GM19372 (cell line): ENCODE data around the gene ADPRHL1.
"Not testable (repeated sequence)": the region's sequence is repeated elsewhere in the genome, so short reads cannot be mapped to it uniquely, and the experiment has no call there.

ENCODE experiments used
- ATAC-seq: cut with Tn5 transposase; IDR thresholded peaks from one replicate; pipeline ENCODE4 v1.9.1; 2021; ENCODE audit warnings: mild to moderate bottlenecking, low read depth, moderate library complexity; ENCODE audit not compliant: unreplicated experiment

The ADPRHL1 gene

GRCh38 chr13:113458253-113459065 is 5.2 kb upstream of the ADPRHL1 start:
- no peak for ATAC-seq

DNA sequence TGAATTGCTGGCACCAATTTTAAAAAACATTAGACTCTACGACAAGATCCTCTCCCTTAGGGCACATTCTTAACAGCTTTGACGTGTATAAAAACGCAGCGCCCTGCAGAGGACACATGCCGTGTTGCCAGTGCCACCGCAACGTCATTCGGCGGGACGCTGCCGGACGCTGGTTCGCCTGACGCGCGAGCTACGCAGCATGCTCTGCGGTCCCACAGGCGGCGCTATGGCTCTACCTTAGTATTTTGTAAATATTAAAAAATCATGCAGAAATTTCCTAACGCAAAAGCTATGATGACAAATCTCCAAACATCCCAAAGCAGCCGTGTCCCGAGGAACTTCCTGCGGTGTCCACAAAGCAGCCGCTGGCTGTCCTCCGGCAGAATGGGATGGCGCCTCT is 4.2 kb upstream of the ADPRHL1 start:
- ATAC-seq: no peak

DNA sequence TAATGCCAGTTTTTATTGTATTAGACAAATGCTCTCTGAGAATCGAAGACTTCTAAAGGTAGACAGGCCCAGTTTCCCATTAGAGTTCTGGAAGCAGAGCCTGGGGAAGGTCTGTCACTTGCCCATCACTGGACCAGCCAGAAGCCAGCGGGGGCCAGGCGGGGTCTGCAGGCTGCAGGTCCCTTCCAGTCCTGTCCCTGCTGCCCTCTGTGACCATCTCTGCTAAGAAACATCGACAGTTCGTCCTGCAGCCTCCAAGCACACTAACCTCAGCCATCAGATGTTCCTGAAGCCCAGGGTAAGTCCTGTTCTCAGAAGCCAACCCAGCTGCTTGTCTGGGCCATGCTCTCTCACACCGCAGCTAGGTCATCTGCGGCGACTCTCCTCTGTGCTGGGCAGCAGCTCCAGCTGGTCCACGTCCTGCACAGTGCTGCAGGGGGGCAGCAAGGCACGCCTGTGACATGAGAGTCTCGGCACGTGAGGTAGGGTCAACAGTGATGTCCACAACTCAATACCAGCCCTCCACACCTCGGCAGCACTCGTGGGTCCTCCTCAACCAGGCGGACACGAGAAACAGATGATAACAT is 2.9 kb upstream of the ADPRHL1 start:
- ATAC-seq: no peak

- no peak for ATAC-seq
Observed at GRCh38 chr13:113455384-113455783, 2.1 kb upstream of the ADPRHL1 start.

DNA sequence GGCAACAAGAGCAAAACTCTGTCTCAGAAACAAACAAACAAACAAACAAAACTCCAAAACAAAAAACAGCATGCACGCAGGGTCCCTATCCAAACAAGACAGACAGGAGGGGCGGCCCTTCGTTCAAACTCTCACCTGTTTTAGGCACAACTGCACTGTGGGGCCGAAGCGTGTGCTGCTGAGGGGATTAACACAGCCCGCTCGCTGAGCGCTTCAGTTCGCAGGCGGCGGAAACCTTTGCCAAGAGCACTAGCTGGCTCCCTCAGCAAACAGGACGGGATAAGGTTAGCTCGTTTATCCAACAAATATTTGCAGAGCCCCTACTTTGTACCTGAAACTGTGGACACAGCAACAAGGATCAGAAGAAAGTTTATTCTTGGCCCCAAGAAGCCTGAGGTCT is 1.6 kb upstream of the ADPRHL1 start:
- ATAC-seq: no peak

GRCh38 chr13:113452466-113452865 is 822 bp downstream of the ADPRHL1 start:
- no peak for ATAC-seq

DNA sequence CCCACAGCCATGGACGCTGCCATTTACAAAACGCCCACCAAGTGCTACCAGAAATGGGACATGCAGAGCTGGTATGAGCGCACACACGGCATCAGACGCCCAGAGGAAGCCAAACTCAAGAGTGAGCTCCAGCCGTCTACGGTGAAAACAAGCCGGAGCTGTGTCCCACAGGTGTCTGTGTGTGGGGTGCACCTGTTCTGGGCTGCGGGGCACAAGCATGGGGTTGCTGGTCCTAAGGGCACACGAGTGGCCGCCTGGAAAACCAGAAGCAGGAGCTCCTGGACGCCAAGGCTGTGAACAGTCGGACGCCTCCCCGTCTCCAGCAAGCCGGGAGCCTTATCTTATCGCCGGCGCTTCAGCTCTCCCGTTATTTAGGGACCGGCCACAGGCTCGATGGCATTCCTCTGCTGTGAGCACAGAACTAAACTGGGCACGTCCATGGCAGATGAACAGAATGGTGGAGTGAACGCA is 1.3 kb downstream of the ADPRHL1 start:
- no peak for ATAC-seq

DNA sequence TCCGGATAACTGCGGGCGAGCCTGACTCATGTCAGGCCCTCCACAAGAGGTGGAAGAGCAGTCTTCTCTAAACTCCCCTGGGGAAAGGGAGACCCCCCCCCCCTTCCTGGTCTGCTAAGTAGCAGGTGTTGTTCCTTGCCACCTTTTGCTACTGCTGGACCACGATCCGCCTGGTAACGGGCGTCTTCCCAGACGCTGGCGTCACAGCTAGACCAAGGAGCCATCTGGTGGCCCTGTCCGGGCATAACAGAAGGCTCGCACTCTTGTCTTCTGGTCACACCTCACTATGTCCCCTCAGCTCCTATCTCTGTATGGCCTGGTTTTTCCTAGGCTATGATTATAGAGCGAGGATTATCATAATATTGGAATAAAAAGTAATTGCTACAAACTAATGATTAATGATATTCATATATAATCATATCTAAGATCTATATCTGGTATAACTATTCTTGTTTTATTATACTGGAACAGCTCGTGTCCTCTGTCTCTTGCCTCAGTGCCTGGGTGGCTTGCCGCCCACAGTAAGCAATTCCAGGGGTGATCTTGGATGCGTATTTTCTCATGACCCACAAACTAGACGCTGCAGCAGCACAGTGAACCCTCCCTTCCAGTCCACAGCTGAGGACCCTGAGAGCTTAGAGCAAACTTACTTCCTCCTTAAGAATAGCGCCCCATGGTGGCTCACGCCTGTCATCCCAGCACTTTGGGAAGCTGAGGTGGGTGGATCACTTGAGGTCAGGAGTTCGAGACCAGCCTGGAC is 2.2 kb downstream of the ADPRHL1 start:
- not testable (repeated sequence) for ATAC-seq

GRCh38 chr13:113450348-113450744 is 2.9 kb downstream of the ADPRHL1 start:
- not testable (repeated sequence) for ATAC-seq

GRCh38 chr13:113449693-113450347 is 3.5 kb downstream of the ADPRHL1 start:
- no peak for ATAC-seq

- no peak for ATAC-seq
Observed at GRCh38 chr13:113448885-113449692, 4.2 kb downstream of the ADPRHL1 start.

- ATAC-seq: no peak
Observed at GRCh38 chr13:113448545-113448884, 4.8 kb downstream of the ADPRHL1 start.

GRCh38 chr13:113447596-113447995 is 5.7 kb downstream of the ADPRHL1 start:
- no peak for ATAC-seq

- no peak for ATAC-seq
Observed at GRCh38 chr13:113446488-113446854, 6.8 kb downstream of the ADPRHL1 start.

- ATAC-seq: no peak
Observed at GRCh38 chr13:113445791-113446487, 7.3 kb downstream of the ADPRHL1 start.

GRCh38 chr13:113443991-113444390 is 9.3 kb downstream of the ADPRHL1 start:
- no peak for ATAC-seq

GRCh38 chr13:113442985-113443362 is 10.3 kb downstream of the ADPRHL1 start:
- no peak for ATAC-seq

DNA sequence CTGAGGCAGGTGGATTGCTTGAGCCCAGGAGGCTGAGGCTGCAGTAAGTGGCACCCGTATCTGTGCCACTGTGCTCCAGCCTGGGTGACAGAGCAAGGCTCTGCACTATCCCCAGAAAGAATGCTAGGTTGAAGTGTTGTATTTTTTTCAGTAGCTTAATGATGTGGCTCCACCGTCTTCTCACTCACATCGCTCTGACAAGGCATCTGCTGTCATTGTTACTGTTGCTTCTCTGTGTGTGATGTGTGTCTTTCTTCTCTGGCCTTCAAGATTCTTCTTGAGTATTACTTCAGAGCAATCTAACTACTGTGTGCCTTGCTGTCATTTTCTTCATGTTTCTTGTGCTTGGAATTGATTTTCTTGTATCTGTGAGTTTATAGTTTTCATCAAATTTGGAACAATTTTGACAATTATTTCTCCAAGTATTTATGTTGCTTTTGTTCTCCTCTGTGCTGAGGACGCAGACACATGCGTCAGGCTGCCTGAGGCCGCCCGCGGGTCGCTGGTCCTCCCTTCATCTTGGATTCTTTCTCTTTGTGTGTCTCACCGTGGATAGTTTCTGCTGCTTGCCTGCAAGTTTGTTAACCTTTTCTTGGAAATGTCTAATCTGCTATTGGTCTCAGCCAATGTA is 10.8 kb downstream of the ADPRHL1 start:
- ATAC-seq: no peak

DNA sequence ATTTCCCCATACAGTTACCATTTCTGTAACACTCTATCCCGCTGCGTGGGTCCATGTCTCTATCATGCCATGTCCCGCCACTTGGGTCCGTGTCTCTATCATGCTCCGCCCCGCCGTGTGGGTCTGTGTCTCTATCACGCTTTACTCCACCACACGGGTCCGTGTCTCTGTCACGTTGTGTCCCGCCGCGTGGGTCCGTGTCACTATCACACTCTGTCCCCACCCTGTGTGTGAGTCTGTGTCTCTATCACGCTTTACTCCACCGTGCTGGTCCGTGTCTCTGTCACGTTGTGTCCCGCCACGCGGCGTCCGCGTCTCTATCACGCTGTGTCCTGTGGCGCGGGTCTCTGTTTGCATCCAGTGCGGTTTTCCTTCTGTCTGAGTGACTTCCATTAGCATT is 11.6 kb downstream of the ADPRHL1 start:
- no peak for ATAC-seq
